H9 (cell line): Measurements from ENCODE around the gene BTBD18. TPM values are rescaled to one million over a fixed set of nuclear protein-coding genes. Genes with fewer than 3 reads are reported as not detected.

Experiments
- DNase-seq: peaks from one replicate; pipeline ENCODE4 v3.0.0-alpha.2; 2017
- H2AFZ ChIP-seq: one replicate; pipeline ENCODE4 v1.6.1; 2013; ENCODE audit warnings: mild to moderate bottlenecking, low read length, control low read depth, moderate library complexity
- H2AK5ac ChIP-seq: 2 replicates; pipeline ENCODE4 v1.6.1; 2013; ENCODE audit warnings: low read length, control low read depth, mixed read lengths; ENCODE audit not compliant: insufficient read length
- H2BK120ac ChIP-seq: one replicate; pipeline ENCODE4 v1.6.1; 2013; ENCODE audit warnings: low read depth, mild to moderate bottlenecking, low read length, control low read depth, inconsistent platforms; ENCODE audit not compliant: poor library complexity, severe bottlenecking
- H2BK12ac ChIP-seq: 2 replicates; pipeline ENCODE4 v1.6.1; 2013; ENCODE audit warnings: low read length, control low read depth, mixed read lengths, low read depth; ENCODE audit not compliant: insufficient read length
- H2BK15ac ChIP-seq: 2 replicates; pipeline ENCODE4 v1.6.1; 2013; ENCODE audit warnings: low read depth, low read length, control low read depth
- H2BK20ac ChIP-seq: one replicate; pipeline ENCODE4 v1.6.1; 2013; ENCODE audit warnings: low read depth, mild to moderate bottlenecking, low read length, control low read depth, inconsistent platforms; ENCODE audit not compliant: poor library complexity, severe bottlenecking
- H2BK5ac ChIP-seq: 2 replicates; pipeline ENCODE4 v1.6.1; 2013; ENCODE audit warnings: low read length, control low read depth, mixed read lengths; ENCODE audit not compliant: insufficient read length
- H3K14ac ChIP-seq: 2 replicates; pipeline ENCODE4 v1.6.1; 2013; ENCODE audit warnings: low read length, control low read depth; ENCODE audit not compliant: insufficient read depth
- H3K18ac ChIP-seq: 2 replicates; pipeline ENCODE4 v1.6.1; 2013; ENCODE audit warnings: low read depth, mild to moderate bottlenecking, mixed read lengths, low read length, control low read depth; ENCODE audit not compliant: insufficient read length
- H3K23ac ChIP-seq: 2 replicates; pipeline ENCODE4 v1.6.1; 2013; ENCODE audit warnings: low read length, control low read depth, mixed read lengths, low read depth; ENCODE audit not compliant: insufficient read length
- H3K23me2 ChIP-seq: 2 replicates; pipeline ENCODE4 v1.6.1; 2013; ENCODE audit warnings: low read depth, mild to moderate bottlenecking, mixed read lengths, low read length, control low read depth; ENCODE audit not compliant: insufficient read length, poor library complexity, severe bottlenecking
- H3K27ac ChIP-seq: 2 replicates; pipeline ENCODE4 v1.5.1; 2013; ENCODE audit warnings: low read length, control low read depth, mixed read lengths, low read depth; ENCODE audit not compliant: insufficient read length
- H3K27me3 ChIP-seq: 2 replicates; pipeline ENCODE4 v1.6.1; 2013; ENCODE audit warnings: low read length, control low read depth, inconsistent platforms; ENCODE audit not compliant: insufficient read depth
- H3K4ac ChIP-seq: 2 replicates; pipeline ENCODE4 v1.6.1; 2013; ENCODE audit warnings: low read depth, mild to moderate bottlenecking, control low read depth, inconsistent platforms, low read length, moderate library complexity
- H3K4me1 ChIP-seq: 2 replicates; pipeline ENCODE4 v1.6.1; 2013; ENCODE audit warnings: low read length, control low read depth, inconsistent platforms; ENCODE audit not compliant: insufficient read depth
- H3K4me2 ChIP-seq: 2 replicates; pipeline ENCODE4 v1.6.1; 2013; ENCODE audit warnings: low read length, control low read depth, mixed read lengths; ENCODE audit not compliant: insufficient read length, insufficient read depth
- H3K56ac ChIP-seq: 2 replicates; pipeline ENCODE4 v1.6.1; 2013; ENCODE audit warnings: low read depth, mild to moderate bottlenecking, mixed read lengths, low read length, control low read depth; ENCODE audit not compliant: insufficient read length
- H3K79me1 ChIP-seq: 2 replicates; pipeline ENCODE4 v1.6.1; 2013; ENCODE audit warnings: low read depth, mild to moderate bottlenecking, moderate library complexity, low read length, control low read depth, inconsistent platforms; ENCODE audit not compliant: insufficient read depth, poor library complexity, severe bottlenecking
- H3K79me2 ChIP-seq: 2 replicates; pipeline ENCODE4 v1.6.1; 2013; ENCODE audit warnings: low read length, control low read depth, inconsistent platforms; ENCODE audit not compliant: insufficient read depth
- H3K9ac ChIP-seq: 2 replicates; pipeline ENCODE4 v1.6.1; 2013; ENCODE audit warnings: low read length, control low read depth, mixed read lengths; ENCODE audit not compliant: insufficient read length; ENCODE audit errors: extremely low read depth
- H3K9me3 ChIP-seq: one replicate; pipeline ENCODE4 v1.6.1; 2013; ENCODE audit warnings: low read depth, low read length, inconsistent platforms; ENCODE audit not compliant: control insufficient read depth
- H3T11ph ChIP-seq: one replicate; pipeline ENCODE4 v1.6.1; 2013; ENCODE audit warnings: mild to moderate bottlenecking, low read length, control low read depth, inconsistent platforms
- H4K20me1 ChIP-seq: one replicate; pipeline ENCODE4 v1.6.1; 2013; ENCODE audit not compliant: control insufficient read depth, insufficient read length, insufficient read depth
- H4K5ac ChIP-seq: 2 replicates; pipeline ENCODE4 v1.6.1; 2013; ENCODE audit warnings: low read depth, mild to moderate bottlenecking, mixed read lengths, low read length, control low read depth; ENCODE audit not compliant: insufficient read length
- H4K8ac ChIP-seq: replicated peaks from 2 replicates; pipeline ENCODE4 v1.6.1; 2013; ENCODE audit warnings: low read length, control low read depth, mixed read lengths, low read depth; ENCODE audit not compliant: insufficient read length
- H4K91ac ChIP-seq: 2 replicates; pipeline ENCODE4 v1.6.1; 2013; ENCODE audit warnings: low read depth, mild to moderate bottlenecking, moderate library complexity, mixed read lengths, low read length, control low read depth; ENCODE audit not compliant: insufficient read length
- H3K27ac Mint-ChIP-seq, 3 experiments: 2 replicates in 2 of 3; 3 replicates in 1 of 3; pipeline ENCODE4 v1.8.0; 2020 to 2021; ENCODE audit warnings: mixed read lengths in 3 of 3, mild to moderate bottlenecking in 1 of 3, moderate library complexity in 1 of 3
- H3K27me3 Mint-ChIP-seq: 2 replicates; pipeline ENCODE4 v1.8.0; 2021; ENCODE audit warnings: low read depth, mild to moderate bottlenecking, moderate library complexity, mixed read lengths
- H3K36me3 Mint-ChIP-seq, 3 experiments: 2 replicates in 2 of 3; 3 replicates in 1 of 3; pipeline ENCODE4 v1.8.0; 2020 to 2021; ENCODE audit warnings: low read depth in 3 of 3, mixed read lengths in 3 of 3; ENCODE audit not compliant: insufficient read depth in 1 of 3
- H3K4me1 Mint-ChIP-seq, 2 experiments: 2 replicates each; pipeline ENCODE4 v1.8.0; 2020; ENCODE audit warnings: mixed read lengths in 2 of 2
- H3K4me3 Mint-ChIP-seq, 2 experiments: 2 replicates in 1 of 2; 3 replicates in 1 of 2; pipeline ENCODE4 v1.8.0; 2020 to 2021; ENCODE audit warnings: mild to moderate bottlenecking in 2 of 2, mixed read lengths in 2 of 2, moderate library complexity in 1 of 2
- H3K9me3 Mint-ChIP-seq, 2 experiments: 2 replicates in 1 of 2; 3 replicates in 1 of 2; pipeline ENCODE4 v1.8.0; 2020; ENCODE audit warnings: mild to moderate bottlenecking in 2 of 2, mixed read lengths in 2 of 2, moderate library complexity in 1 of 2
- WGBS: extraction: QIAGEN DNeasy Blood & Tissue Kit; methylation state at CpG from one replicate; pipeline ENCODE4 v1.1.7; 2013; ENCODE audit warnings: missing lambda C conversion rate, low lambda C conversion rate, mixed read lengths; ENCODE audit not compliant: insufficient read length; ENCODE audit errors: extremely low coverage; 5-methylcytosine and 5-hydroxymethylcytosine counted together
- total RNA-seq: library from RNA; stranded (reverse); gene quantifications from 2 replicates; pipeline ENCODE4 v1.2.1, GENCODE V29; 2021
- TF ChIP-seq, protein P1 (sequence below): fragments of 200-600 bp; sonication (generic); conservative IDR thresholded peaks from 3 replicates; pipeline ENCODE4 v1.8.0; 2021; ENCODE audit warnings: antibody characterized with exemption, mild to moderate bottlenecking

Gene BTBD18
- total RNA-seq, 1 experiment from 2014 or later = not detected

- Mint-ChIP-seq H3K36me3 (peaks cover 15 to 39% (median 36%) of the 10 kb centered on the region in 3 experiments; a peak in 6 of 7 replicates), H3K4me3 (peak overlapping the region in 1 of 2 experiments; percentile 18; a peak in 1 of 5 replicates), H3K4me1 (peaks cover 15 to 16% of the 10 kb centered on the region in 2 experiments), H3K27me3 (no peaks in the 10 kb centered on the region), H3K27ac (peak overlapping the region; percentile 46 to 91 (median 60); a peak in 6 of 7 replicates), H3K9me3 (no peaks in the 10 kb centered on the region)
- Histone ChIP-seq H3T11ph (no peak overlapping the region), H2BK5ac (no peak overlapping the region), H4K5ac (no peak overlapping the region), H4K8ac (no peak overlapping the region), H2AK5ac (no peak overlapping the region), H2BK20ac (no peak overlapping the region), H3K56ac (no peak overlapping the region), H4K91ac (no peak overlapping the region), H2BK15ac (no peak overlapping the region), H3K9ac (no peak overlapping the region), H3K14ac (no peak overlapping the region), H3K23me2 (no peaks in the 10 kb centered on the region), H3K23ac (no peak overlapping the region), H3K27ac (no peak overlapping the region), H4K20me1 (no peaks in the 10 kb centered on the region), H3K79me2 (no peaks in the 10 kb centered on the region), H3K79me1 (no peaks in the 10 kb centered on the region), H3K4me1 (no peaks in the 10 kb centered on the region), H2BK12ac (no peak overlapping the region), H2AFZ (no peak overlapping the region), H3K9me3 (no peaks in the 10 kb centered on the region), H3K18ac (no peak overlapping the region), H3K4ac (no peak overlapping the region), H3K27me3 (no peaks in the 10 kb centered on the region), H3K4me2 (no peak overlapping the region), H2BK120ac (no peak overlapping the region)
- WGBS = no CpG with 5 or more reads among the region's 3 CpGs
- TF ChIP-seq, protein P1, sequence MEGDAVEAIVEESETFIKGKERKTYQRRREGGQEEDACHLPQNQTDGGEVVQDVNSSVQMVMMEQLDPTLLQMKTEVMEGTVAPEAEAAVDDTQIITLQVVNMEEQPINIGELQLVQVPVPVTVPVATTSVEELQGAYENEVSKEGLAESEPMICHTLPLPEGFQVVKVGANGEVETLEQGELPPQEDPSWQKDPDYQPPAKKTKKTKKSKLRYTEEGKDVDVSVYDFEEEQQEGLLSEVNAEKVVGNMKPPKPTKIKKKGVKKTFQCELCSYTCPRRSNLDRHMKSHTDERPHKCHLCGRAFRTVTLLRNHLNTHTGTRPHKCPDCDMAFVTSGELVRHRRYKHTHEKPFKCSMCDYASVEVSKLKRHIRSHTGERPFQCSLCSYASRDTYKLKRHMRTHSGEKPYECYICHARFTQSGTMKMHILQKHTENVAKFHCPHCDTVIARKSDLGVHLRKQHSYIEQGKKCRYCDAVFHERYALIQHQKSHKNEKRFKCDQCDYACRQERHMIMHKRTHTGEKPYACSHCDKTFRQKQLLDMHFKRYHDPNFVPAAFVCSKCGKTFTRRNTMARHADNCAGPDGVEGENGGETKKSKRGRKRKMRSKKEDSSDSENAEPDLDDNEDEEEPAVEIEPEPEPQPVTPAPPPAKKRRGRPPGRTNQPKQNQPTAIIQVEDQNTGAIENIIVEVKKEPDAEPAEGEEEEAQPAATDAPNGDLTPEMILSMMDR = no peak
- DNase-seq = no peak
These were observed 15.9 kb downstream of the BTBD18 start for GRCh38 chr11:57735619-57736298.
